Ectodermal cell (in vitro differentiated cells): Measurements from ENCODE around the gene GPR160. TPM values are rescaled to one million over a fixed set of nuclear protein-coding genes. Genes with fewer than 3 reads are reported as not detected.

Experiments used
- H3K27ac ChIP-seq: 2 replicates; pipeline ENCODE4 v1.7.0; 2013; ENCODE audit warnings: mild to moderate bottlenecking, low read depth, low read length; ENCODE audit not compliant: insufficient read depth, poor library complexity, severe bottlenecking
- H3K27me3 ChIP-seq: 2 replicates; pipeline ENCODE4 v1.7.0; 2013; ENCODE audit warnings: mild to moderate bottlenecking, low read length; ENCODE audit not compliant: insufficient read depth, control insufficient read depth, poor library complexity, severe bottlenecking
- H3K36me3 ChIP-seq: one replicate; pipeline ENCODE4 v1.7.0; 2013; ENCODE audit warnings: low read length; ENCODE audit not compliant: control insufficient read depth, insufficient read depth
- H3K4me1 ChIP-seq: one replicate; pipeline ENCODE4 v1.7.0; 2013; ENCODE audit warnings: low read length; ENCODE audit not compliant: control insufficient read depth, insufficient read depth
- H3K4me3 ChIP-seq: 2 replicates; pipeline ENCODE4 v1.7.0; 2013; ENCODE audit warnings: low read depth, low read length, control low read depth; ENCODE audit not compliant: insufficient read depth
- H3K9me3 ChIP-seq: 2 replicates; pipeline ENCODE4 v1.7.0; 2013; ENCODE audit warnings: mild to moderate bottlenecking, low read length, moderate library complexity; ENCODE audit not compliant: control insufficient read depth
- WGBS, 2 experiments: methylation state at CpG; one replicate each; pipeline ENCODE4 v1.1.7; 2013; ENCODE audit warnings: missing lambda C conversion rate in 2 of 2; 5-methylcytosine and 5-hydroxymethylcytosine counted together
- polyA plus RNA-seq, 4 experiments: library from polyadenylated mRNA; stranded (reverse); fragments of 50-300 nt; gene quantifications; one replicate each; pipeline ENCODE4 v1.2.3, GENCODE V29; 2013

GPR160 gene, protein sequence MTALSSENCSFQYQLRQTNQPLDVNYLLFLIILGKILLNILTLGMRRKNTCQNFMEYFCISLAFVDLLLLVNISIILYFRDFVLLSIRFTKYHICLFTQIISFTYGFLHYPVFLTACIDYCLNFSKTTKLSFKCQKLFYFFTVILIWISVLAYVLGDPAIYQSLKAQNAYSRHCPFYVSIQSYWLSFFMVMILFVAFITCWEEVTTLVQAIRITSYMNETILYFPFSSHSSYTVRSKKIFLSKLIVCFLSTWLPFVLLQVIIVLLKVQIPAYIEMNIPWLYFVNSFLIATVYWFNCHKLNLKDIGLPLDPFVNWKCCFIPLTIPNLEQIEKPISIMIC
- polyA plus RNA-seq (2013, experiment 1 of 4): 0.70 TPM
- 1.5 TPM for polyA plus RNA-seq (2013, experiment 2 of 4)
- 1.2 TPM for polyA plus RNA-seq (2013, experiment 3 of 4)
- polyA plus RNA-seq (2013, experiment 4 of 4): 1.8 TPM

DNA sequence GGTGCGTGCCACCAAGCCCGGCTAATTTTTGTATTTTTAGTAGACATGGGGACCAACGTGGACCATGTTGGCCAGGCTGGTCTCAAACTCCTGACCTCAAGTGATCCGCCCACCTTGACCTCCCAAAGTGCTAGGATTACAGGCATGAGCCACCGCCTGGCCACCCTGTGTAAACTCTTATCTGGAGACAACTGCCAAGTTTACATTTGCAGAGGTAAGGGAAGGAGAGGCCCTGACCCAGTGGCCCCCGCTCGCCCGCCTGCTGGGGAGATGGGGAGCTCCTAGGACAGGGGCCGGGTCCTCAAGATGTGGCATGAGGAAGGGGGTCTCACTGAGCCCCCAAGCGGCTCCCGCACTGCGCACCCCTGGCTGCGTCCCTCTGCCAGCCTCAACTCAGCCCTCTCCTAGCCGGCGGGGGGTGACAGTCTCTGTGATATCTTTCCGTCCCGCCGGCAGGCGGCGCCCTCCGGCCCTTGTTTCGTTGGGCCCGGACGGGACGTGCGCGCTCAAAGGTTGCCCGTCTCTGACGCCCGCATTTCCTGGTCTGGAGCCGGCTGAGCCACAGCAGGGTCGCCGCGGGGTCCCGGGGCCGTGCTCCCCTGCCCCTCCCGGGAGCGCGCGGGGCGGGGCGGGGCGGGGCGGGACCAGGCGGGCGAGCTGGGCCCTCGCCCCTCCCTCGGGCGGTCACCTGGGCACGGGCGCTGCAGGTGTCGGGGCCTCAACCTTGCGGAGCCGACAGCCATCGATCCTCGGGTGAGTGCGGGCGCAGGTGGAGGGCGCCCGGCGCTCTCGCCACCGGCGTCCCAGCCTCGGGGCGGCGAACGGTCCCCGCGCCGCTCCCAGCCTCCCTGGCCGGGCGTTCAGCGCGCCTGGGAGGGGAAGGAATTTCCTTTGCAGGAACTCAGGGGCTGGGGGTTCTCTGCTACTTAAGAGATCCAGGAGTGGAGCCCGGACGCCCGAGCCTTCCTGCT lies at the start of gene GPR160:
Gene GPR160 (plus strand): TSS at position 533 of the 971 bp plus-strand sequence. CDS start 45,978 bp downstream, outside the sequence.
- Histone ChIP-seq H3K4me1 (peaks cover 4% of the 10 kb centered on the region), H3K9me3 (no peaks in the 10 kb centered on the region), H3K36me3 (no peaks in the 10 kb centered on the region), H3K27ac (no peak within 1 kb of the TSS), H3K27me3 (peaks cover 46% of the 10 kb centered on the region), H3K4me3 (peak within 1 kb of the TSS; percentile 58)
- WGBS, 2 experiments: 7% methylated on average over 78 of the region's 78 CpGs

DNA sequence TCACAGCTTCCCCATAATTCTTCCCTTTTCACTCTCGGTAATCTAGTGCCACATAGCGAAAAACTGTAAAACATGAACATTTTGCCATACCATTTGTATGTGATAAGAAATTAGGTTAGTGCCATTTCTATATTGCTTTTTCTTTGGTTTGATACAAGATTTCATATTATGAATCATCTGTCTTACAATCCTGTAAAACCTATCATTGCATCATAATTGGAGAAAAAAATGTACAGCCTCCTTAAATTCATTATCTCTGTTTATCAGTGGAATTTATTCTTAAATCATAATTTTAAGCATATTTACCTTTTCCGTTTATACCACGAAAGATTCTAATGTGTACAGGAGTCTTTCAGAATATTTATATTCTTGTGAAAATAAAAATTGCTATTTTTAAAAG lies 47.4 kb upstream of the GPR160 start:
- no peak overlapping the region for H3K27ac ChIP-seq
- H3K36me3 ChIP-seq: peaks cover 16% of the 10 kb centered on the region
- H3K4me1 ChIP-seq: no peaks in the 10 kb centered on the region
- H3K27me3 ChIP-seq: no peaks in the 10 kb centered on the region
- WGBS, 2 experiments: 100% methylated on average over 2 of the region's 4 CpGs; no CpG with 5 or more reads in 1 of the 2 experiments
- H3K9me3 ChIP-seq: no peaks in the 10 kb centered on the region
- no peak overlapping the region for H3K4me3 ChIP-seq

DNA sequence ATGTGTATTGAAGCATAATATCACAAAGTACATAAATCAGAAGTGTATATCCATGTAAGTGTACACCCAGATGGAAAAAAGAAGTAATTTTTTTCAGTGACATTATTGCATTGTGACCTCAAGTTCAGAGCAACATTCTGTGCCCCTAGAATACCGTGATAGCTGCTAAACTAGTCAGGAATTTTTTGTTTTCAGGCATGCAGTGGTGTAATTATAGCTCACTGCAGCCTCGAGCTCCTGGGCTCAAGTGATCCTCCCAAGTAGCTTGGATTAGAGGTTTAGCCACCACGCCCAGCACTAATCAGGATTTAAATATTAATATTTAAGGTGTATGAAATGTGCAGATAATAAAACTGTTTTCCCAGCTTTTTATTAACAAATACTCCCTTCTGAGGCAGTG lies 45.6 kb upstream of the GPR160 start:
- no peak overlapping the region for H3K4me3 ChIP-seq
- peaks cover 13% of the 10 kb centered on the region for H3K36me3 ChIP-seq
- no peaks in the 10 kb centered on the region for H3K9me3 ChIP-seq
- 93% methylated on average over 2 to 3 of the region's 3 CpGs for WGBS, 2 experiments
- no peak overlapping the region for H3K27ac ChIP-seq
- H3K27me3 ChIP-seq: no peaks in the 10 kb centered on the region
- no peaks in the 10 kb centered on the region for H3K4me1 ChIP-seq

DNA sequence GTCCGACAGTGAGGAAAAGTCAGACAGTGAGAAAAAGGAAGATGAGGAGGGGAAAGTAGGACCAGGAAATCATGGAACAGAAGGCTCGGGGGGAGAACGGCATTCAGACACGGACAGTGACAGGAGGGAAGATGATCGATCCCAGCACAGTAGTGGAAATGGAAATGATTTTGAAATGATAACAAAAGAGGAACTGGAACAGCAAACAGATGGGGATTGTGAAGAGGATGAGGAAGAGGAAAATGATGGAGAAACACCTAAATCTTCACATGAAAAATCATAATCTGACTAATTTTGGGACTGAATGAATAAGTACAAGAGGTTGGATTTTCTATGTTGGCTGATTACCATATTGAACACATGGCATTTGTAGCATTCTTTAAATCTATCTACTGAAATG lies 45.0 kb upstream of the GPR160 start:
- Histone ChIP-seq H3K4me3 (no peak overlapping the region), H3K27me3 (no peaks in the 10 kb centered on the region), H3K4me1 (no peaks in the 10 kb centered on the region), H3K27ac (no peak overlapping the region), H3K9me3 (no peaks in the 10 kb centered on the region), H3K36me3 (peaks cover 13% of the 10 kb centered on the region)
- 96 to 97% methylated on average over 5 of the region's 5 CpGs for WGBS, 2 experiments

DNA sequence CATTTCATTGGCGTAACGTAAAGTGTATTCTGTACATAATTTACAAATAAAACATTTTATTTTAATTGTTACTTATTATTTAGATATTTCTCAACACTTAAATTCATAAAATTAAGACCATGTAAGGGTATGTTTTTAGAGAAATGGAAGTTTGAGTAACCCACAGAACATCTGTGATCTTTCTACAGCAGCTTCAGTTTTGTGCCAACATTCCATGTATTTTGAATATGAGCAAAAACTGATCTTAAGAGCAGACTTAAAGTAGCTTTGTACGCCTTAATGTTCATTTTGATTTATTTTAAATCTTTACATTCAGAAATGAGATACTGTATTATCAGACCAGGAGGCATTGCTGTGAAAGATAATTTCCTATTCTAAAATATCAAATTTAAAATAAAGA lies 44.0 kb upstream of the GPR160 start:
- 100% methylated on average over 1 of the region's 3 CpGs; no CpG with 5 or more reads in 1 of the 2 experiments for WGBS, 2 experiments
- Histone ChIP-seq H3K36me3 (peaks cover 10% of the 10 kb centered on the region), H3K27ac (no peak overlapping the region), H3K27me3 (no peaks in the 10 kb centered on the region), H3K4me1 (no peaks in the 10 kb centered on the region), H3K9me3 (no peaks in the 10 kb centered on the region), H3K4me3 (no peak overlapping the region)

DNA sequence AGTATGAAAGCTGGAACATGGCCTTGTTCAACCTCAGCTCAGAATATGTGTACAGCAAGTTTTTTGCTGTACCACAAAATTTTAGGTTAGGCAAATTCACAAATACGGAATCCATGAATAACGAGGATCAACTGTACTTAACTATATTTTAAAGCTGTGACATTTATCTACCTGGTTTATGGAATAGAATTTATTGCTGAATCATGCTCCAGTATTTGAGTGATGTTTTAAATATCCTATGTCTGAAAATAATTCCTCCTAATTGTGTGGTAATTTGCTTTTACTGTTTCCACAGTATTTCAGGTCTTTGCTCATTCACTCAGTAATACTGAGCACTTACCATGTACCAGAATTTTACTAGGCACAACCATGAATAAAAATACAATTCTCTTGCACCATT lies 41.7 kb upstream of the GPR160 start:
- H3K27ac ChIP-seq: no peak overlapping the region
- no peaks in the 10 kb centered on the region for H3K4me1 ChIP-seq
- H3K27me3 ChIP-seq: no peaks in the 10 kb centered on the region
- 100% methylated on average over 2 of the region's 2 CpGs; no CpG with 5 or more reads in 1 of the 2 experiments for WGBS, 2 experiments
- no peaks in the 10 kb centered on the region for H3K9me3 ChIP-seq
- no peak overlapping the region for H3K4me3 ChIP-seq
- H3K36me3 ChIP-seq: peaks cover 10% of the 10 kb centered on the region

DNA sequence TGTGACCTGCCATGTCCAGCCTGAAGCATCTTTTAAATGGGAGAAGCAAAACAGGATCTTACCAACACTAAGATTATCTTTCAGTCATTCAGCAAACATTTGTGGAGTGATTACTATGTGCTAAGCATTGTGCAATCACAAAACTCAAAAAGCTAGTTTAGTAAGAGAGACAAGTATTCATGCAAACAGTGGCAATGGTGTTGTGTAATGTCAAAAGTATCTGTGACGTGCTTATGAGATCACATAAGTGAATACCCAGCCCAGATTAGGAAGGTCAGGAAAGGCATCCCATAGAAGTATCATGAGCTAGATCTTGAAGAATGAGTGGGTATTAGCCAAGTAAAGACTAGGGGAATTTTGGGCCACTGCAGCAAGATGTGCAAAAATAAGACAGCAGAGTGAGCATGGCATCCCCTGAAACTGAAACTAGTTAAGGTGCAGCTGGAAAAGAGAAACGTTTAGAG lies 39.1 kb upstream of the GPR160 start:
- no peak overlapping the region for H3K27ac ChIP-seq
- no peaks in the 10 kb centered on the region for H3K9me3 ChIP-seq
- WGBS, 2 experiments: 91 to 93% methylated on average over 2 of the region's 2 CpGs
- H3K27me3 ChIP-seq: no peaks in the 10 kb centered on the region
- H3K4me3 ChIP-seq: no peak overlapping the region
- H3K4me1 ChIP-seq: no peaks in the 10 kb centered on the region
- H3K36me3 ChIP-seq: no peaks in the 10 kb centered on the region

DNA sequence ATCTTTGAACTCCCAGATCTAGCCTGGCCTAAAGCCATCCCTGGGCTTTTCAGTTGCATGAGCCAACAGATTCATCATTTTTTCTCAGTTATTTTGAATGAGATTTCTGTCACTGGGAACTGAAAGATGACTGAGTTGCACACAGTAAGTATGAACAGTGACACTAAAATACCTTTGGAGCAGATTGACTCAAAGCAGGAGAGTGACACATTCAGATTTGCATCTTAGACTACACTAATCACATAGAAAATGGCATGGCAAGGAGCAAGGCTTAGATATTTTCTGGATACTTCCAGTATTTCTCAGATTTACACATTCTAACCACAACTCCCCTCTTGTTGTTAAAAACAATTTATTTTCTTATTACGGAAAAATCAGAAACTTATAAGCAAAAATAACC lies 38.4 kb upstream of the GPR160 start:
- H3K4me1 ChIP-seq: no peaks in the 10 kb centered on the region
- no peaks in the 10 kb centered on the region for H3K9me3 ChIP-seq
- no peak overlapping the region for H3K4me3 ChIP-seq
- no peaks in the 10 kb centered on the region for H3K36me3 ChIP-seq
- H3K27ac ChIP-seq: no peak overlapping the region
- WGBS, 2 experiments: 83 to 100% methylated on average over 1 of the region's 1 CpG
- no peaks in the 10 kb centered on the region for H3K27me3 ChIP-seq

DNA sequence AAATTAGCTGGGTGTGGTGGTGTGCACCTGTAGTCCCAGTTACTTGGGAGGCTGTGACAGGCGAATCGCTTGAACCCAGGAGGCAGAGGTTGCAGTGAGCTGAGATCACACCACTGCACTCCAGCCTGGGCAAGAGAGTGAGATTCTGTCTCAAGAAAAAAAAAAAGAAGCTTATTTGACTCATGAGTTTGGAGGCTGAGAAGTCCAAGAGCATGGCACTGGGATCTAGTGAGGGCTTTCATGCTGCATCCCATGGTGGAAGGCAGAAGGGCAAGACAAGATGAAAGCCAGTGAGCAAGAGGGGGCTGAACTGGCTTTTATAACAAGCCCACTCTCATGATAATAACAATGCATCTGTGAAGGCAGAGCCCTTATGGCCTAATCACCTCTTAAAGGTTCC lies 37.7 kb upstream of the GPR160 start:
- H3K4me3 ChIP-seq: no peak overlapping the region
- no peak overlapping the region for H3K27ac ChIP-seq
- no peaks in the 10 kb centered on the region for H3K36me3 ChIP-seq
- H3K27me3 ChIP-seq: no peaks in the 10 kb centered on the region
- no peaks in the 10 kb centered on the region for H3K4me1 ChIP-seq
- 88 to 96% methylated on average over 2 of the region's 2 CpGs for WGBS, 2 experiments
- H3K9me3 ChIP-seq: no peaks in the 10 kb centered on the region

DNA sequence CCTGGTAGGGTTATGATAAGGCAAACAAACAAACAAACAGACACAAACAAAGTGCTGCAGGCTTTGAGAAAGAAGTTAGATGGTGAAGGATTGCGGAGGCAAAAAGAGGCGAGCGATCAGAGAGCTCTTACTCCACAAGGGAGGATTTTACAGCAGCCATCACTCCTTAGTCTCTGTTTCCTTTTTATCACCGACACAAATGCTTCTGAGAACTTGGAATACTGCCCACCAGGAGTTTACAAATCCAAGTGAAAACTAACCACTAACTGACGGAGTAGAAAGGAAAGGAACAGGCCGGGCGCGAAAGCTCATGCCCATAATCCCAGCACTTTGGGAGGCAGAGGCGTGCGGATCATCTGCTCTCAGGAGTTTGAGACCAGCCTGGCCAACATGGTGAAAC lies 35.6 kb upstream of the GPR160 start:
- H3K4me3 ChIP-seq: no peak overlapping the region
- no peaks in the 10 kb centered on the region for H3K36me3 ChIP-seq
- H3K9me3 ChIP-seq: no peaks in the 10 kb centered on the region
- H3K27ac ChIP-seq: no peak overlapping the region
- WGBS, 2 experiments: 93% methylated on average over 10 of the region's 10 CpGs
- H3K4me1 ChIP-seq: no peaks in the 10 kb centered on the region
- H3K27me3 ChIP-seq: no peaks in the 10 kb centered on the region
